NCI-H526 (cell line): ENCODE results near the gene GALT.

Experiments
- DNase-seq, 2 experiments: peaks; one replicate each; lab custom pipeline; 2025; lab: John Stamatoyannopoulos, UW

GALT gene

GRCh38 chr9:34684145-34684544, 37.7 kb downstream of the GALT start:
- DNase-seq, result no peak

GRCh38 chr9:34684816-34685215, 38.3 kb downstream of the GALT start:
- DNase-seq, result no peak

- DNase-seq, result no peak
These were observed 39.1 kb downstream of the GALT start for GRCh38 chr9:34685591-34685990.

- DNase-seq, result no peak
These were observed 39.8 kb downstream of the GALT start for GRCh38 chr9:34686231-34686630.

GRCh38 chr9:34686732-34687131, 40.3 kb downstream of the GALT start:
- no peak for DNase-seq

- DNase-seq, result no peak
These were observed 41.0 kb downstream of the GALT start for GRCh38 chr9:34687276-34688030.

- no peak for DNase-seq
These were observed 42.0 kb downstream of the GALT start for GRCh38 chr9:34688329-34689115.

GRCh38 chr9:34689116-34689470, 42.6 kb downstream of the GALT start:
- no peak for DNase-seq

GRCh38 chr9:34689512-34689911, 43.0 kb downstream of the GALT start:
- DNase-seq, result no peak

- no peak for DNase-seq
These were observed 44.8 kb downstream of the GALT start, which contains the start of gene CCL19 for GRCh38 chr9:34690983-34691935. TSS of gene CCL19 (minus strand) at chr9:34691276. CDS start at chr9:34691139, 137 bp downstream.

- no peak for DNase-seq
These were observed 45.5 kb downstream of the GALT start for GRCh38 chr9:34691936-34692315.

- no peak for DNase-seq
These were observed 47.1 kb downstream of the GALT start for GRCh38 chr9:34693560-34693959.

- no peak for DNase-seq
These were observed 48.3 kb downstream of the GALT start for GRCh38 chr9:34694811-34695210.
